ENCODE results near the gene MAST4.

The MAST4 gene

DNA sequence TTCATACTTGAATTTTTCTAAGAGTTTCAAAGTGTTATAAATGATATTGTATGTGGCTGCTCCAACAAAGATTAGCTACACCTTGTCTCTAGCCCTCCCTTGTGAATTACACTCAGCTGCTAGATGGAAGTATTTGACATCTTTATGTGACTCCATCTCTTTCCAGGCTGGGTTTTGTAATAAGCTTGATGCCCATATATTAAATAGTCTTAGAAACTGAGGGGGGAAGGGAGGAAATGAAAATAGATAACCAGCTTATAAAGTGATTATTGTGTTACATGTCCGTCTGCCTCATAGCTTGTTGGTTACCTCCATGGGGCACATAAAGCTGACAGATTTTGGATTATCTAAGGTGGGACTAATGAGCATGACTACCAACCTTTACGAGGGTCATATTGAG lies 537.0 kb downstream of the MAST4 start:
- DNase-seq (ENCODE audit: low read depth): no peak

DNA sequence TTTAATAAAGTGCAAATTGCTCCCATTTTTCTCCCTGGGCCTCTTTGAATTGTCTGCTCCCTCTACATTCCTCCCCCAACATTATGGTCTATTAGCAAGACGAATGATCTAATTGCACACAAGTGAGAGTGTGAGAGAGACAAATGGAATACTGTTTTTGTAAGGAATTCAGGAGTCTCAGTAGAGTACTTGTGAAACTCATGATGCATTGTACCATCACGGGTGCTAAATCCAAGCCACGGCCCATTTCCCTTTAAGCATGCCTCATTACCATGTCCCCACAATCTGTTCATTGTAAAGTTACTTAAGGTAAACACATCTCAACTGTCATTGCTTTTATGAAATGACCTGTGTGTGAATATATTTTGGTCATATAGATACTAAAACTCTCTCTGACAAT lies 537.6 kb downstream of the MAST4 start:
- DNase-seq (ENCODE audit: low read depth): no peak

DNA sequence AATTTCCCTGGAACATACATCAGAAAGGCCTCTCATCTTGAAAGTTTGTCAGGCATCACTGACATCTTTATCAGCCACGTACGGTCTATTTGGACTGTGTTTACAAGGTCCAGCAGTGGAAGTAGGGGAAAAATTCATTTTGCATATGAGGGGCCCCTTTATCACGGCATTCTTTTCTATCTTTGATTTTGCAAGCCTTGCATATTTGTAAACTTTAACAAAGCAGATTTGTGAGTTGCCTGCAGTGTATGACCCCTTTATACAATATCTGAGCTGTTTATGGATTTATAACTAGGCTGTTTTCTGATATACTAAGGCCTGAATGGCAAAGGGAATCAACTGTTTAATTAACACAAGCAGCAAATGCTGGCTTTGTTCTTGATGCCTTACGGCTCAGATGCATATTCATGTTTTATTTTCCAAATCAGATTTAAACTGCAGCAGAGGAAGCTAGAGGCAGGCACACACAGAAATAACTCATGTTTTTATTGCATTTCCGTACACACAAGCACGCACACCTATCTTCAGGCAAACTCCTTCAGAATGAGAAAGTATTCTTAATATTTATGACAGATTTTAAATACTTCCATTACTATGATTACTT lies 539.3 kb downstream of the MAST4 start:
- DNase-seq (ENCODE audit: low read depth): no peak

DNA sequence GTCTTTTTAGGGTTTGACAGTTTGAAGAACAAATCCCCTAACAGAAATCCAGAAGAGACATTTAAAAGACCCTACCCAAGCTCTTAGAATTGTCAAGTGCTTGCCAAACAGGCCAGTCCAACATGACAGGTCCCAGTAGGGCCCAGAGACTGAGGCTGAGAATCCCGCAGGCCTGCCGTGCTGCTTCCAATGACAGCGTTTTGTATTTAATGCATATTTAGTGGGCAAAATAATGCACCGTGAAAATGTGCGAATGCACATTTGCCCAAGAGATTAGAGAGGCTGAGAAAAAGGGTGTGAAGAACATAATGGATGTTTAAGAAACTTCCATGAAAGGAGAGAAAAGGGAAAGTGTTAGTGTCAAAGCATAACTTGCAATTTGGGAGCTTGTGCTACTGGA lies 542.8 kb downstream of the MAST4 start:
- no peak for DNase-seq (ENCODE audit: low read depth)

DNA sequence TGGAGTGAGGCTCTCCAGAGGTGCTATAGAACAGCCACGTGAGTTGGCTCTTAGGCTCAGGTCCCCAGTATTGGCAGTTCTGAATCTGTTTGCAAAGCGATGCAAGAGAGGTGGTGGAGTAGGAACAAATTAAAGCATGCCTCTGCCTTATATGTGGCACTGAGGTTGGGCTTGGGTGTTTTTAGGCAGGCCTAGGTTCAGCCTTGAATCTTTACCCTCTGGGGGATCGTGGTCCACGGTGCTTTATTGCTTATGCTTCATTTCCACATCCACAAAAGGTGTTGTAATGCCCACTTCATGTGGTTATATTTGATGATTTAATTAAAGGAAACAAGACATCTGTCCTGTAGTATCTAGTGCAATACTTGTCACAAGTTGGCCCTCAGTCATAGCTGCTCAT lies 544.2 kb downstream of the MAST4 start:
- DNase-seq (ENCODE audit: low read depth): no peak

DNA sequence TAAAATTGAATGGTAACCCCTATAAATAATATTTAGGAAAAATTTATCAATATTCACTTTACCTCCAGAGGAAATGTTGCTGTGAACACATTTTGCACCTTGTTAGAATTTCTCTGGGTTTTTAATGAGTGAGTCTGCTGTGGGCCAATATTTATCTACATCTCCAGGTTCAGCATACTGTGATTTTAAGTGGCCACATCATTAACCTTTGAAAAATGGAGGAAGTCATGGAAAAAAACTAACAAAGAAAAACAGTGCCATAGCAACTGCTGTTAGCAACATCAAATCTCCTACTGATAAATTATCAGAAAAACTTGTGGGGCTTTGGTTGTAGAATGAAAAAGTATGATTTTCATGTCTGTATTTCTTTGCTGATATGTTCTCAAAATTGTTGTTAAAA lies 545.5 kb downstream of the MAST4 start:
- no peak for DNase-seq (ENCODE audit: low read depth)

DNA sequence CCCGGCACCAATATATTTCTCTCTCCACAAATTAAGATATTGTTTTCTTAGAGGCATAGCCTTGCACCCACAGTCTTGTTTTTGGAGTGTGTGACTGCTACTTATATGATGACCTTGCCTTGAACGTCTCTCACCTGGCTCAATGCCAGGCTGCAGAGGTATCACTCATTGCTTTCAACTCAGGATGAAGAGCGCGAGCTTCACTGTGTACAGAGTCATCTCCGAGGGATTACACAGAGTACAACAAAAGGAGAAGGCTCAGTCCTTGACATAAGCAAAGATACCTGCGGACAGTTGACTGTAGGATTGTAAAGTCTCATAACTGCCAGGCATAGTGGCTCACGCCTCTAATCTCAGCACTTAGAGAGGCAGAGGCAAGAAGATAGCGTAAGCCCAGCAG lies 546.6 kb downstream of the MAST4 start:
- no peak for DNase-seq (ENCODE audit: low read depth)

DNA sequence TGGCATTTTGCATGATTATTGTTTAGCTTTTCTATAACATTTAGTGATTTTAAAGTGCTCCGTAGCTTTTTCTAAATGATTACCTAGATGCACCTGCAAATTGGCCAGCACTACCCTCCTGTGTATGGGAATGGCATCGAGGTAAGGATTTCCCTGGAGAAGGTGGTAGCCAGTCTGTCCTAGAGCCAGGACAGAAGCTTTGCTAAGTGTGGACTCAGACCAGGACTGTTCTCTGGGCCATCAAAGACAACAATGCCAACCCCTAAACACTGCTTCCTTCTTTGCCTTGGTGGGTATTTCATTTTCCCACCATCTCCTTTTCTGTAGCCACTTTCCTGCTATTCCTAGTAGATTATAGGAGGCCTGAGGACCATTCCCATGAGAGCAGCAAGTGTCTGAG lies 547.4 kb downstream of the MAST4 start:
- DNase-seq (ENCODE audit: low read depth): no peak

DNA sequence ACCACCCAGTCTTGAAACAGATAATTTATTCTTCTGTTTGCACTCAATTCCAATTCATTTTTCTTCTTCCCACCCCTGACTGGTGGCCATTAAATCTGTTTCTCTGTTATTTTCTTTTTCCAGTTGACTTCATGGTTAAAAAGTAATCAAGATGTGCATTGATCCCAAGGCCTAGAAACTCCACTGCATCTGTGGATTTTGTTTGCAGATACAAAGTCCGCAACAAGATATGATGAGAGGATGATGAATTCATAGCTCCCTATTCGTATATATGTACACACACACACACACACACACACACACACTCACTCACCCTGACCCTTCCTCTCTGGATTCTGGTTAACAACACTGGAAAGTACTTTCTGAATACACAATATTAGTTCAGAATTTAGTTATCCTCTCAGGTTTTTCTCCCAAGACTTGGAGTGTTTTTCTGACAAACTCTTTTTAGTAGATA lies 548.0 kb downstream of the MAST4 start:
- DNase-seq (ENCODE audit: low read depth): no peak

DNA sequence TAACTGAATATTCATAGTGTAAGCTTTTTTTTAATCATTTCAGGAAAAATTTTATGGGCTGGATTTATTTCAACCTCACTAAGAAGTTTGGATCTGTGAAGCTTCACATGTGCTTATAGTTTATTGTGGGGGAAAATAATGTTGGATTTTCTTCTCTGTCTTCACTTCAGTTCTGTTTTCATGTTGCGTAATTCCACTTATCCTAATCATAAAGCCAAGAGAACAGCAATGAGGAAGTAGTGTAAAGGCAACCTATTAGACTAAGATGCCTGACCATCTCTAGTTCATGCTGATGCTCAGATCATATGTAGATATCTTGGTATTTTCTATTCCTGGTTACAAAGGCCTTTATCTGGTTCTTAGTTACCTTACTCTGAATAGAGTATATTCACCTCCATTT lies 550.4 kb downstream of the MAST4 start:
- DNase-seq (ENCODE audit: low read depth): peak; percentile 26

DNA sequence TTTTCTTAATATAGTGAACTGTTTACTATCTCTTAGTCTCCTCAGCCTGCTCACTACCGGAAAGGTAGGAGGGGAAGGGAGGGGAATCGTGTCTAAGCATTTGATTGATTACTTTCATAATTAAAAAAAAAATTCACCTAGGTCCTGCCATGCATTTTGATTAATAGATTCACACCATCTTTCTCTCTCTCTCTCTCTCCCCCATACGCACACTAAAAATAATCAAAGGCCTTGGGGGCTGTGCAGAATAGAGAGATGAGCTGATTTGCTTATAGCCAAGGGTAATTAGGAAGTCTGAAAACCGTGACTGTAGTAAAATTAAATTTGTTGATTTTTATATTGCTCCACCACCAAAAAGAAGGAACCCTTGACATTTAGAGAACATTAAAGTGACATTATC lies 550.8 kb downstream of the MAST4 start:
- no peak for DNase-seq (ENCODE audit: low read depth)

DNA sequence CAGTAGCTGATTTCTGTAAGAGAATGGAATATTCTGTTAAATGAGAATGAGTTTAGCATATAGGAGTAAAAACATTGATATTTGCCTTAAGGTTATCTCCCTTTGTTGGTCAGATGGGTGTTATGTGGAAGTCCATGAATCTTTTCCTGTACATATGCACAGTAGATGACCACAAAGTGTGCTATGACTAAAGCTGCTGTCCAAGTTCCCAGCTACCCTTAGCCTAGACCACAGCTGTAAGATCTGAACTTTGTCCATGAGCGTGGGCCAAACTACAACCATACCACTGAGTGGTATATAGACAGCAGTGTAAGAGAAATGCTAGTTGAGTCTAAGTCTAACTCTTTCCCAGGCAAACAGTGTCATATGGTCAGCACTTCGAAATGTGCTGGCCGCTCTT lies 551.6 kb downstream of the MAST4 start:
- DNase-seq (ENCODE audit: low read depth): peak; percentile 47

DNA sequence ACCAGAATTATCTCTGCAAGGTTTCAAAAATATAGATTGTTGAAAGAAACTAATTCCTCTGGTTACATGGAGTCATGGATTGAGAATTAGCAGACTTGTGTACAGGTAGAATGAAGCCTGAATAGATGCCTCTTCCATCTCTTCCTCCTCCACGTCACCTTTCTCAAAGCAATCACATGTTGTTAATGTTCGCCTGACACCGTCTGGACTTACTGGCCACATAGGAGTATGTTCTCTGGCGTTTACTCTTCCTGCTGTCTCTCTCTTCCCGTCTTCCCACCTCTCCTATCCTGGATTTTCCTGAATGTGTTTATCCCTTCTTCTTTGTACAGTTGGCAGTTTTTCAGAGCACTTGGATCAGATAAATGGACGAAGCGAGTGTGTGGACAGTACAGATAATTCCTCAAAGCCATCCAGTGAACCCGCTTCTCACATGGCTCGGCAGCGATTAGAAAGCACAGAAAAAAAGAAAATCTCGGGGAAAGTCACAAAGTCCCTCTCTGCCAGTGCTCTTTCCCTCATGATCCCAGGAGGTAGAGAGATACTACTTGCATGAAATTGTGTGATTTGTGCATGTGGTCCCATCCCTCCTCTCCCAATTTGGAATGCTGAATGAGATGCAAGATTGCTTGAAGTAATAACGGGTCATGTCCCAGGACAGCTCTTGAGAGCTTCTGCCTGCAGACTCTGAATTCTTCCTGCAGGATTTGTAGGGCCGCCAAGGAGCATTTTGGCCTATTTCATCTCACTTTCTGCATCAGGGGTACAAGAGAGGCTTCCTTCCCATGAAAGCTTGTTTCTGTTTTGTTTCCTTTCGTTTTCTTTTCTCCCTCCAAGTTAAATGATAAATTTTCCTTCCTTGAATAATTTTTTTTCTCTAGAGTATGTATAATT lies 553.1 kb downstream of the MAST4 start:
- no peak for DNase-seq (ENCODE audit: low read depth)

DNA sequence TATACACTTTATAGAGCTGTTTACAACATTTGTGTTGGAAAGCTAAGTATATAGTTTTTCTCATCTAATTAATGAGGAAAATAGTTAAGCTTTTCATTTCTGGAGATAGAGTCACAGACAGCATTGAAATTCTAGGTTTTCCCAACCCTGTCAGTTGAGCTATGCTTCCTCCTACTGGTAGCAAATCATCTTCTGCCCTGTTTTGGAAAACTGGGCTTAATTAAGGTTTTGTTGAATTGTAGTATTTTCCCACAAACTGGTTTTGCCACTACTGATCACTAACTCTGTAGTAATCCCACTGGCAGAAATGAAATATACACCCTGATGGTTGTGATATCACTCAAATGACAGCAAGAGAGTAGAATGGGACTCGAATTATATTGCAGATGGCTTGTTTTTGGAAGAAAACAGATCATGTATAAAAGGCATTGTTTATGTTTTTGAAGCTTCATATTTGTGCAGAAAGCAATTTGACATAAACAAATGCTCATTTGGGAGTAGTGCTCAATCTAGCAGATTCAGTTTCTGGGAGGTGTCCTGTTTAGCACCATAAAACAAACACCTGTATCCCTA lies 553.8 kb downstream of the MAST4 start:
- peak; percentile 35 for DNase-seq (ENCODE audit: low read depth)

DNA sequence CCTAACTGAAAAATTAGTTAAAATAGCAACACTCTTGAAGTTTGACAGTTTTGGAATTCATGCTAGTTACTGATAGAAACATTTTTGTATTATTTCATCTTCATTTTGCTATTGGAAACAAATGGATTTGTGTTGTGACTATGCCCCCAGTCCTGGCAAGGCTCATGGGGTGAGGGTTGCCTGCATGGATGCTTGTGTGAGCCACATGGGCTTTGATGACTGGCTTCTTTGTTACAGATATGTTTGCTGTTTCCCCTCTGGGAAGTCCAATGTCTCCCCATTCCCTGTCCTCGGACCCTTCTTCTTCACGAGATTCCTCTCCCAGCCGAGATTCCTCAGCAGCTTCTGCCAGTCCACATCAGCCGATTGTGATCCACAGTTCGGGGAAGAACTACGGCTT lies 556.2 kb downstream of the MAST4 start:
- DNase-seq (ENCODE audit: low read depth): no peak

DNA sequence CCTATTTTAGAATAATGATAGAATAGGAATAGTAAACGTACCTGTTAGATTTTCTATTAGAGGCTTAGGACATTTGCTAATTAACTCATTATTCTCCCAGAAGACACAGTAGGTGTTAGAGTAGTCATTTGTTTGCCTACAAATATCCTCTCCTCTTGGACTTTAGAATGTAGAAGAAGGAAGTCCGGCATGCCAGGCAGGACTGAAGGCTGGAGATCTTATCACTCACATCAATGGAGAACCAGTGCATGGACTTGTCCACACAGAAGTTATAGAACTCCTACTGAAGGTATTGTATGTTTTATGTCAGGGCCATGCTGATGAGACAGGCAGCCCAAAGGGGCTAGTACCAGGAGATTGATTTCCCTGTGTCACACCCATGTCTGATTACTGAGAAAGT lies 557.1 kb downstream of the MAST4 start:
- DNase-seq (ENCODE audit: low read depth): no peak

DNA sequence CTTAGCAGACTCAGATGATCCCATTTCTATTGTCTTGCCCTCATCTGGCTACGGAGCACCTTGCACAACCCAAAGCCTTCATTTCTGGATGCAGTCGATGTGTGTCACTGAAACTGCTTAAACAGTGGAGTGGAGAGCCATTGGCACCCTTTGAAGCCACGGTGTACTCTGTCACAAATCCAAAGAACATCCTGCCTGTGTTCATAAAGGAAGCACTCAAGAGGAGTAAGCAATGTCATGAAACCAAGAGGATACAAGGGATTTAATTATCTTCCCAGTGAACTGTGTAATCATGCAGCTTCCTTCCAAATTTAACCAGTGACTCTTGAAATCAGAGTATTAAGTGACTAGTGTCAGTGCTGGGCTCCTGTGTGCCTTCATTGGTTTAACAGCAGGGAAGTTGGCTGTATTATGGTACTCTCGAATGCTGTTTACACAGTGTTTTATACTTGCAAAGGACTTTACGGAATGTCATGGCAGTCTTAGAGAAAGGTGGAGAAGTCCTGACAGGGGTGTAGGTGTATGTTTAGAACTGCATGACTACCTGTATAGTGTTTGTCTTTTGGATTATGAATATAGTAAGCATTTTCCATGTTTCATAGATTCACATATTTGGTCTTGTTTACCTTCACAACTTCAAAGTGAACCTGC lies 558.5 kb downstream of the MAST4 start:
- DNase-seq (ENCODE audit: low read depth): no peak

DNA sequence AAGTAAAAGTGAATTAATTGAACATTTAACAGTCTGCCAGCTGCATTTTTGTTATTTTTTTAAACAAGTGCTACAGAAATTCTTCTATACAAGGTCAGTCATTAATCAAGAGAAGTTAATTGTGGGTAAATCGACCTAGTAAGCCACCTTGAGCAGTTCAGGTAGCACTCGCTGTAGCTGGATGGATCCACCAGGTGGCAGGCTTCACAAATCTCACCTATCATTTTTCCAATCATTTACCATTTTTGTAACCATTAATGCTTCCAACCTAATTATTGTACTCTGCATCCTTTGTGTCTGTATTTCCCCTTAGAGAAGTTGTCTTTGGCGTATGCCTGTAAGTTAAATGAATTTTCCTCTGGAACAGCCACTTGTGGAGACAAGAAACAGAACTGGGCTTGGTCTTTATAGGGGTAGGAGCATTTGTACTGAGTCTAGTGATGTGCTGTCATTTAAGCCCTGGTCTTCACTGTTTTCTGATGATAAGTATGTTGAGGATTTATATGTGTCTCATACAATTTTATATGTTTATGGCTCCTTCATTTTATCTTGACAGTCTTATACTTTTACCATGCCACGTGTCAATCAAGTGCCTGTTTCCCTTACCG lies 560.9 kb downstream of the MAST4 start:
- peak; percentile 21 for DNase-seq (ENCODE audit: low read depth)

DNA sequence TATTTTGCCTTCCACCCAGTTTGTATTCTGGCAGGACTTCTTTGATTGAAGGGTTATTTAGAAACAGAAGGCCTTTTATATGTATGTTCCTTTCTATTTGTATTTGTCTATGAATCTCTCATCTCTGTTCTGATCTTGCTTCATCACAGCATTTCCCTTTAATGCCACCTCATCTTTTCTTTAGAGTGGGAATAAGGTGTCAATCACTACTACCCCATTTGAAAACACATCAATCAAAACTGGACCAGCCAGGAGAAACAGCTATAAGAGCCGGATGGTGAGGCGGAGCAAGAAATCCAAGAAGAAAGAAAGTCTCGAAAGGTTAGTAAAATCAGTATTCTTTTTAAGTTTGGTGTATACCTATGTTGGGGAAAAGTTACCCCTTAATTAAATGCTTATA lies 564.1 kb downstream of the MAST4 start:
- no peak for DNase-seq (ENCODE audit: low read depth)

DNA sequence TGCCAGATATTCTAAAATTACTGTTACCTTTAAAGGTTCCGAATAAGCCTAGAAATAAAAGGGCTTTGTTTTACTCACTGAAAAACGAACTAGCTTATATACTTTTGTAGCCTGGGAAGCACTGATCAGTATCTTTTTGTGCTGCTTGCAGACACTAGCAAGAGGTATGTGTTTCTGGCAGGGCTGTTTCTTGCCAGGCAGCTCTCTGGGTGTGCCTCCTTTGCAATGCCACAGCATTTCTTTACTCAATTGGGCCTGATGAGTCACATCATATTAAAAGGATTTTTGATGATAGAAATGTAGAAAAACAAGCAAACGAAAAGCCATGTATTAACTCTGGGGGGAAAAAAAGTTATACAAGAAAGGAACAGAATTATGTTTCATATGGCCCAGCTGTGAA lies 564.8 kb downstream of the MAST4 start:
- peak; percentile 39 for DNase-seq (ENCODE audit: low read depth)

DNA sequence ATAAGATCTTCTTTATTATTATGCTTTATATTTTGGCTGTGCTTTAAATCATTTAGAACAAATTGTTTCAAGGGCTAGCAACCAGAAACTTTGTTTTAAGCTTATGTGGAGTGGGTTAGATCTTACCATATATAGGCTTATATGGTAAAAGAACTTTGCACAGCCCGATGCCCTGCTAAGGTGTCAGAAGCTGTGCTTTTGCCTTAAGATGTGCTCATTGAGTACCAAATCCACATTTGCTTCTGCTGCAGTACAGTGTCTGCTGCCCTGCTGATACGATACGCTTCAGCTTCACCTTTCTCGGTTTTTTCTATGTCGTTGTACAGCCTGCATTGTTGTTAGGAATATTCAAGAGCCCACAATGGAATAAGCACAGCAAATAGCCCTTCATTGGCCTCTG lies 565.6 kb downstream of the MAST4 start:
- DNase-seq (ENCODE audit: low read depth): no peak

DNA sequence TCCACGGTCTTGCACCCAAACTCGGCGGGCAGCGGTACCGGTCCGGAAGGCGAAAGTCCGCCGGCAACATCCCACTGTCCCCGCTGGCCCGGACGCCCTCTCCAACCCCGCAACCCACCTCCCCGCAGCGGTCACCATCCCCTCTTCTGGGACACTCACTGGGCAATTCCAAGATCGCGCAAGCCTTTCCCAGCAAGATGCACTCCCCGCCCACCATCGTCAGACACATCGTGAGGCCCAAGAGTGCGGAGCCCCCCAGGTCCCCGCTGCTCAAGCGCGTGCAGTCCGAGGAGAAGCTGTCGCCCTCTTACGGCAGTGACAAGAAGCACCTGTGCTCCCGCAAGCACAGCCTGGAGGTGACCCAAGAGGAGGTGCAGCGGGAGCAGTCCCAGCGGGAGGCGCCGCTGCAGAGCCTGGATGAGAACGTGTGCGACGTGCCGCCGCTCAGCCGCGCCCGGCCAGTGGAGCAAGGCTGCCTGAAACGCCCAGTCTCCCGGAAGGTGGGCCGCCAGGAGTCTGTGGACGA lies 567.1 kb downstream of the MAST4 start:
- no peak for DNase-seq (ENCODE audit: low read depth)

Data from amniotic epithelial cell (primary cell).